ENCODE data around the gene SARDH. TPM values are rescaled to one million over a fixed set of nuclear protein-coding genes. Genes with fewer than 3 reads are reported as not detected.

The SARDH gene
- total RNA-seq, 1 experiment from 2014 or later, result 5.6 TPM

DNA sequence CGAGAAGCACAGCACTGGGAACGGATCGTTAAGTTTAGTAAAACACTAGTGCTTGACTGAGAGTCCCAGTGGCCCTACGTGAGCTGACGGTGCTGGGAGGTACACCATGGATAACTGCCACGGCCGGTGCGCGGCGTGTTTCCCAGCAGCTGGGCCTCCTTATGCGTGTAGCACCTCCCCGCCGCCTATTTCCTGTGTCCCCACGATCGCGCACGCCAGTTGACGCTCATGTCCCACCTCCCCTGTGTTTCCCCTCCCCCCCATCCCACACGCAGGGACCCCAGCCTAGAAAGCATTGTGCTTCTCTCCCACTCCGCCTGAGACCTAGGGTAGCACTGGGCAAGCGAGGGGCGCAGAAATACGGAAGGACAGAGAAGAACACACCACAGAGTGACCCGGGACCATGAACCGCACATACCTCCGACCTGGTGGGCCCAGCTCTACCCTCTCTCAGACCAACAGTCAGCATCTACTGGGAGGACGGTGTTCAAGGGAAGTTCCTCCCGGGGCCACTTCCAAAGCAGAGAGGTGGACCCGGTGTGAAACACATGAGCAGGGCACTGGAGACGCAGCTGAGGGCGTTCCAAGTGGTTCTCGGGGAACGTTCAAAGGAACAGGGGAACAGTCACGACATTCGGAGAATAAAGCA lies 56.4 kb downstream of the SARDH start:
- POLR2A ChIA-PET, result no interaction called here
- Histone ChIP-seq H3K27ac (ENCODE audit: low read depth, low read length) (no peak overlapping the region), H3K79me2 (ENCODE audit: insufficient read depth, low read length) (no peaks in the 10 kb centered on the region), H3K36me3 (ENCODE audit: control insufficient read depth in 1 of 2, insufficient read depth in 2 of 2, low read length in 2 of 2) (no peaks in the 10 kb centered on the region), H3K4me1 (ENCODE audit: control insufficient read depth in 1 of 2, insufficient read depth in 2 of 2, low read length in 2 of 2) (no peaks in the 10 kb centered on the region), H3K27me3 (ENCODE audit: insufficient read depth, low read length) (no peaks in the 10 kb centered on the region), H3K4me2 (ENCODE audit: low read length) (no peak overlapping the region), H3K9ac (ENCODE audit: low read length) (no peak overlapping the region), H4K20me1 (ENCODE audit: insufficient read depth) (no peaks in the 10 kb centered on the region), H3K9me2 (ENCODE audit: insufficient read depth) (no peaks in the 10 kb centered on the region), H3K9me3 (ENCODE audit: control insufficient read depth in 1 of 2, insufficient read depth in 1 of 2, low read depth in 1 of 2, low read length in 2 of 2) (no peaks in the 10 kb centered on the region), H3K4me3 (replicated peaks in 1 of 2; ENCODE audit: low read depth in 1 of 2, low read length in 2 of 2) (no peak overlapping the region), H2AFZ (ENCODE audit: low read depth, low read length, poor library complexity, severe bottlenecking) (no peak overlapping the region)
- no peak for TF ChIP-seq ELF1 (IDR thresholded peaks at IDR 0.05; ENCODE audit: borderline replicate concordance, low read depth)
- TF ChIP-seq ZNF274 (IDR thresholded peaks at IDR 0.05; ENCODE audit: low read depth, low read length), result no peak
- TF ChIP-seq, protein P1, sequence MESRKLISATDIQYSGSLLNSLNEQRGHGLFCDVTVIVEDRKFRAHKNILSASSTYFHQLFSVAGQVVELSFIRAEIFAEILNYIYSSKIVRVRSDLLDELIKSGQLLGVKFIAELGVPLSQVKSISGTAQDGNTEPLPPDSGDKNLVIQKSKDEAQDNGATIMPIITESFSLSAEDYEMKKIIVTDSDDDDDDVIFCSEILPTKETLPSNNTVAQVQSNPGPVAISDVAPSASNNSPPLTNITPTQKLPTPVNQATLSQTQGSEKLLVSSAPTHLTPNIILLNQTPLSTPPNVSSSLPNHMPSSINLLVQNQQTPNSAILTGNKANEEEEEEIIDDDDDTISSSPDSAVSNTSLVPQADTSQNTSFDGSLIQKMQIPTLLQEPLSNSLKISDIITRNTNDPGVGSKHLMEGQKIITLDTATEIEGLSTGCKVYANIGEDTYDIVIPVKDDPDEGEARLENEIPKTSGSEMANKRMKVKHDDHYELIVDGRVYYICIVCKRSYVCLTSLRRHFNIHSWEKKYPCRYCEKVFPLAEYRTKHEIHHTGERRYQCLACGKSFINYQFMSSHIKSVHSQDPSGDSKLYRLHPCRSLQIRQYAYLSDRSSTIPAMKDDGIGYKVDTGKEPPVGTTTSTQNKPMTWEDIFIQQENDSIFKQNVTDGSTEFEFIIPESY (IDR thresholded peaks at IDR 0.05; ENCODE audit: extremely low read depth, insufficient replicate concordance, low read length), result no peak
- TF ChIP-seq, protein P2, sequence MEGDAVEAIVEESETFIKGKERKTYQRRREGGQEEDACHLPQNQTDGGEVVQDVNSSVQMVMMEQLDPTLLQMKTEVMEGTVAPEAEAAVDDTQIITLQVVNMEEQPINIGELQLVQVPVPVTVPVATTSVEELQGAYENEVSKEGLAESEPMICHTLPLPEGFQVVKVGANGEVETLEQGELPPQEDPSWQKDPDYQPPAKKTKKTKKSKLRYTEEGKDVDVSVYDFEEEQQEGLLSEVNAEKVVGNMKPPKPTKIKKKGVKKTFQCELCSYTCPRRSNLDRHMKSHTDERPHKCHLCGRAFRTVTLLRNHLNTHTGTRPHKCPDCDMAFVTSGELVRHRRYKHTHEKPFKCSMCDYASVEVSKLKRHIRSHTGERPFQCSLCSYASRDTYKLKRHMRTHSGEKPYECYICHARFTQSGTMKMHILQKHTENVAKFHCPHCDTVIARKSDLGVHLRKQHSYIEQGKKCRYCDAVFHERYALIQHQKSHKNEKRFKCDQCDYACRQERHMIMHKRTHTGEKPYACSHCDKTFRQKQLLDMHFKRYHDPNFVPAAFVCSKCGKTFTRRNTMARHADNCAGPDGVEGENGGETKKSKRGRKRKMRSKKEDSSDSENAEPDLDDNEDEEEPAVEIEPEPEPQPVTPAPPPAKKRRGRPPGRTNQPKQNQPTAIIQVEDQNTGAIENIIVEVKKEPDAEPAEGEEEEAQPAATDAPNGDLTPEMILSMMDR (IDR thresholded peaks at IDR 0.05 in 2 of 3, conservative IDR thresholded peaks at IDR 0.05 in 1 of 3; ENCODE audit: borderline replicate concordance in 1 of 3, insufficient read depth in 1 of 3, low read depth in 2 of 3, low read length in 2 of 3), result no peak
- TF ChIP-seq SRF (IDR thresholded peaks at IDR 0.05; ENCODE audit: low read depth), result no peak
- ATAC-seq, result no peak
- CTCF ChIA-PET, result no interaction called here
- intact Hi-C loops (cut with micrococcal nuclease), result no loop called here
- RAD21 ChIA-PET (ENCODE audit: low non-redundant PET in 1 of 2, low total read pairs in 2 of 2, uncharacterized antibody in 2 of 2, unreplicated experiment in 2 of 2), result no interaction called here
- DNase-seq (ENCODE audit: low read depth, low spot score), result no peak
- BruUV-seq (replicated peaks), result no TSS peak

Measured in HCT116 (cell line).